ENCODE measurements around the gene SH2D5.

The SH2D5 gene

DNA sequence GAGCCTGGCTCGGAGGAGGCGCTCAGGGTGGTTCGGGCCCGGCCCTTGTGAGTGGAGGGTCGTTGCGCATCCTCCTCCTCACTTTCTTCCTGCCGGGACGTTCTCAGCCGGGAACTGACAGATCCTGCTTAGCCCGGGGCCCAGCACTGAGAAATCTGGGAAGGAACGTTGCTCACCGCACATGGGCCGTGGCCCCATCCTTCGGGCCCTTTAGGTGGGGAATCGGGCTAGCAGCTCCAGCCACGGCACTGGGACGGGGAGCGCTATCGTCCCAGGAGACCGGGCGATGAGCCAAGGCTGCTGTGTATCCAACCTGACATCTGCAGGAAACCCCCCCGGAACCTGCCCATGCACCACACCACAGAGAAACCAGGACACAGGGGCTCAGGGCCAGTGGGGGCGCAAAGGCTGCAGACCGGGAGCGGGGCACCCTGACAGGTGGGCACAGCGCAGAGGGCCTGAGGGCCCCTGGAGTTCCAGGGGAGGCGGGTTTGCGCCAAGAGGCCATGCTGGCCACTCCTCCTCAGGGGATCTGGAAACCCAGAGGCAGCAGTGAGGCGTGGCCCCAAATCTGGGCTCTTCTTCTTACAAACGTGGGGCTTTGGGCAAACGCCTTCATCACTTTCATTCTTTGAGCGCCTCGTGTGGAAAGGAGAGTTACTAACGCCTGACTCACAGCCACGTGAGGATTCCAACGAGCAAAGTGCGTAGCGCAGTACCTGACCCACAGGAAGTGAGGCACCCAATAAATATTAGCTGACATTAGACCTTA is at the start of gene SH2D5:
SH2D5 (minus strand) TSS at position 116 of the 772 bp plus-strand sequence. CDS start 4,659 bp downstream, outside the sequence.
- peak; percentile 63 to 84 for DNase-seq

DNA sequence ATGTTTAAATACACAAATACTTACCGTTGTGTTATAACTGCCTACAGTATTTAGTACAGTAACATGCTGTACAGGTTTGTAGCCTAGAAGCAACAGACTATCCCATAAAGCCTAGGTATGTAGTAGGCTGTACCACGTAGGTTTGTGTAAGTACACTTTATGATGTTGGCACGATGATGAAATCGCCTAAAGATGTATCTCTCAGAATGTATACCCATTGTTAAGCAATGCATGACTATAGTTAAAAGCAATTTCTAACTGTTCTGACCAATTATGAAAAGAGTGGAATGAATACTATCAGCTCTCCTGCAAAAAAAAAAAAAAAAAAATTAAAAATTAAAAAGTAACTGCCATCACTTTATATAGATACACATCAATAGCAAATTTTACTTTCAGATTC is 43.2 kb upstream of the SH2D5 start:
- no peak for DNase-seq

DNA sequence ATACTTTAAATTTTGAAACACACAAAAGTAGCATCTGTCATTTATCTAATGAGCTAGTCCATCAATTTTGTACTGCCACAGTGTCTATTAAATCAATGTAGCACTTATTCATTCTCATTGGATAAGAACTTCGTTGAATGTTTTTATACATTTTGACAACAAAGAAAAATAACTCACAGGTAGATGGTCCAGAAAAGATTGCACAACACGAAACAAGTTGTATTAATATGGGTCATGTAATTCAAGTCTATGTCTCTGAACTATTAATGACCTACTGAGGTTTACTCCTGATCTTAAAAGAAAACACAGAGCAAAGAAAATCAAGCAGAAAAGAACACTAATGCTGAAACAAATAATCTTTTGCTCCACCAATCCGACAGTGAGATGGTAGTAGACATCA is 39.3 kb upstream of the SH2D5 start:
- no peak for DNase-seq

DNA sequence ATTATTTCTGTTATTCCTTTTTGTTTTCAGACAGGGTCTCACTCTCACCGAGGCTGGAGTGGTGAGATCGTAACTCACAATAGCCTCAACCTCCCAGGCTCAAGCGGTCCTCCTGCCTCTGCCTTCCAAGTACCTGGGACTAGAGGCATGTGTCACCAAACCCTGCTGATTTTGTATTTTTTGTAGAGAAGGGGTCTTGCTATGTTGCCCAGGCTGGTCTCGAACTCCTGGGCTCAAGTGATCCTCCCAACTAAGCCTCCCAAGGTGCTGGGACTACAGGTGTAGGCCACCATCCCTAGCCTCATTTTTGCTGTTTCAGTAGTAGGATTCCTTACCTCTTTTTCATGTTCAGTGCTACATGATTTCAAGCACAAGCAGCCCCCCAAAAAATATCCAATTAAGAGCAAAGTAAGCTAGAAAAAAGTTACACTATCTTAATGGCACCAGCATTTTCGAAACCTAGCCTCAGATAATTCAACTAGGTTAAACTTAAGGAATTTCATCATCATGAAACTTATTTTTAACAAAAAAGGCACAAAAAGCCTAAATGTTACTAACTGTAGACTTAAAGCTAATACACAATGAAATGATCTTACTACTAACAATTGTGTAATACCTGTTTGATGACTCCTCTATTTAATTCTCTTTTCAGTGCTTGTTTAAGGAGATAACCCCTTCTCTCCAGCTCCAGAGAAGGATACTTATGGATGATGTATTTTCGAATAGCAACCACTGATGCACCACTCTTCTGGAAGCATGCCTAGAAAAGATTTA is 38.0 kb upstream of the SH2D5 start:
- no peak for DNase-seq

DNA sequence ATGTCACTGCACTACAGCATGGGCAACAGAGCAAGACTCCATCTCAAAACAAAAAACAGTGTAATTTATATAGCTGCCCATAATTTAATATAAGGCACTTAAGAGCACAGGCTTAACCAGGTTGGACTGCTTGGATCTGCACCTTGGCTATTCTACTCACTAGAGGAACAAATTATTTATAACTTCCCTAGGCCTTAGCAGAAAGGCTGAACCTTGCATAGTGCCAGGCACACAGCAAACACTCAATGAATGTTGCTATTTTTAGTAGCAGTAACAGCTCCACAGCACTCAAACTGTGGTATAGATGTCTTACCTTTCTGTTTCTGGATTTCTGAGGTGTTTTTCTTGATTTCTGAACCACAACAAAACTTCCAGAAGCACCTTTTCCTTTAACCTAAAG is 34.8 kb upstream of the SH2D5 start:
- no peak for DNase-seq

DNA sequence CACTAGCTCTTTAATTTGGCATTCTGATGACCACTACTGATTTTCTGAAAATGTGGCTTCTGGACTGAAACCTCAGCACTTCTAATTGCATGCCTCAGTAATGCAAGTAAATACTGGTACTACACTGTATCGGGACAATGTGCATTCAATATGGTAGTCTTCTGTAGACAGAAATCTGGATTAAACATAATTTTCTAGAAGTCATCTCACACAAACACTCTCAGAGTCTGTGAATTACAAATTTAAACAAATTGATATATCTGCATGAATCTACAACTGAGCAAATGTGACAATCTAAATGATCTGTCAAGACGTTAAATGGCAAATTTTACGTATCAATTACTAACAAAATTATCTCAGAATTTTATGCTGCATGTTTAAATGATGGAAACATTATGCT is 30.9 kb upstream of the SH2D5 start:
- DNase-seq, result no peak

DNA sequence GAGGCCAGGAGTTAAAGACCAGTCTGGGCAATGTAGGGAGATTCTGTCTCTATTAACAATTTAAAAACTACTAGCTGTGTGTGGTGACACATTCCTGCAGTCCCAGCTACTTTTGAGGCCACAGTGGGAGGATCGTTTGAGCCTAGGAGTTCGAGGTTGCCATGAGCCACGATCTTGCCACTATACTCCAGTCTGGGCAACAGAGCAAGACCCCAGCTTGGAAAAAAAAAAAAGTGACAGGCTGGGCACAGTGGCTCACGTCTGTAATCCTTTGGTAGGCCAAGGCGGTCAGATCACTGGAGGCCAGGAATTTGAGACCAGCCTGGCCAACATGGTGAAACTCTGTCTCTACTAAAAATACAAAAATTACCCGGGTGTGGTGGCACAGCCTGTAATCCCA is 27.8 kb upstream of the SH2D5 start:
- no peak for DNase-seq

DNA sequence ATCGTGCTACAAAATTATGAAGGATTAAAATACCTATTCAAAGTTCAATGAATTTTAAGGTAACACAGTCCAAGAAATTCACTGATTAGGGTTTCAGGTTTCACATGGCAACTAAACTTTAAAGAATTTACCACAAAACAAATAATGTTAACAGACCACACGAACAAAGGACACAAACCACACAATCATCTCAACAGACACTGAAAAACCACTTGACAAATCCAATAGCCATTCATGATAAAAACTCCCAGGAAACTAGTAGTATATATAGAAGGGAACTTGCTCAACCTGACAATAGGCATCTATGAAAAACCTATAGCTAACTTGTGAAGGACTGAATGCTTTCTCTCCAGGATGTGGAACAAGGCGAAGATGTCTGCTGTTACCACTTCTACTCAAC is 21.1 kb upstream of the SH2D5 start:
- DNase-seq, result no peak

DNA sequence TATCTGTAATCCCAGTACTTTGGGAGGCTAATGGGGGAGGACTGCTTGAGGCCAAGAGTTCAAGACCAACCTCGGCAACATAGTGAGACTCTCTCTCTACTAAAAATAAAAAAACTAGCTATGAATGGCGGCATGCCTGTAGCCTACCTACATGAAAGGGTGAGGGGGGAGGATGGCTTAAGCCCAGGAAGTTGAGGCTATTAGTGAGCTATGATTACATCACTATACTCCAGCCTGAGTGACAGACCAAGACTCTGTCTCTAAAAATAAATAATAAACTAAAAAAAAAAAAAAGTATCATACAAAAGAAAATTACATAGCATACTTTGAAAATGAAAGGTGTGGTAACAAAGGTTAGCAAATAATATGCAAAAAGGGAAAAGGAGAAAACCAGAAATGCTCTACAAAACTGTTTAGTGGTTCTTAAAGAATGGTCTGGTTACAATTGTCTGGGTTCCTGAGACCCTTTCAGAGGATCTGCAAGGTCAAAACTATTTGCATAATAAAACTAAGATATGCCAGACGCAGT is 19.0 kb upstream of the SH2D5 start:
- DNase-seq, result no peak

DNA sequence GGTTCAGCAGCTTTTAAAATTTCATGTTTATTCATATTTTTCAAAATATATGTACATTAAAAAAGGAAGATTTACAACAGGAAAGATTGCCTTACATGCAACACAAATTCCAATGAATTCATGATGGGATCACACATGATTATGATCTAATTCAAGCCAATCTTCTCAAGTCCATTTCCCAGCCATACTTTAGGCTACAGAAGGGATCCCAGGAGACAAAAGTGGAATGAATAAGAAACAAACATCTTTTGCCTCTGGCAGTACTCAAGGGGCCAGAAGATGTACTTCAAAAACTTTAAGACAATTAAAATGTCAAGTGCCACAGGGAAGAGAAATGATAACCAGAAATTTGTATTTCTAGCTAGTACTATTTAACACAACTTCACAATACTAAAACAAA is 10.2 kb upstream of the SH2D5 start:
- DNase-seq, result no peak

DNA sequence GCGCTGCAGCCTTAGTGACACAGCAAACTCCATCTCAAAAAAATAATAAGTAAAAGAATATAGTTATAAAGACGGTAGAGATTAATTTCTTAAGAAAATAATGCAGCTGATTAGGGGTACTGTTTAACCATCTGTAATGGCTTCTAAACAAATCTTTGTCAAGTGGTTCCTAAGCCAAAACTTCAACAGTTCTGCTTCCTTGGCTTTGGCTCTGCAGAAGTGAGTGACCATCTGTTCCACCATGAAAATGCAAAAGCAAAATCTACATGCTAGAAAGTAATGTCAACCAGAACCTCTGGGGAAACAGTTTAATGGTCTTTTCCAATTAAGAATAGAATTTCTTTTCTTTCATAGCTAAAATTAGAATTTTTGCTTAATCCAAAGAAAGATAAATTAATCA is 8.3 kb upstream of the SH2D5 start:
- no peak for DNase-seq

DNA sequence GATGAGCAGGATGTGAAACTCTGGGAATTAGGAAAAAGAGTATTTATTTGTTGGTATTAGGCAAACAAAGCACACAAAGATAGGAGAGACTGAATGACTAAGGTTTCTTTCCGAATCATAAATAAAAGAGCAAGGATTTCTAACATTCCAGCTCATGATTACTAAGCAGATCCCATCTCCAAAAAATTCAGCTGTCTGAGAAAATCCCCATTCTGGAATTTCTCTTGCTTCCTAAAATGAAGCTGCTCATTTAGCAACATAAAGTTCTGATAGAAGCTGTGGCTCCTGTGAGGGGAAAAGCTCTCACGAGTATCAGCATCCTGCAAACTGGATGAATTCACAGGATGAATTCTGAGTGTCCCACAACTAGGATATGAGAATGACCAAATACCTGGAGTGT is 6.7 kb upstream of the SH2D5 start:
- DNase-seq, result no peak

DNA sequence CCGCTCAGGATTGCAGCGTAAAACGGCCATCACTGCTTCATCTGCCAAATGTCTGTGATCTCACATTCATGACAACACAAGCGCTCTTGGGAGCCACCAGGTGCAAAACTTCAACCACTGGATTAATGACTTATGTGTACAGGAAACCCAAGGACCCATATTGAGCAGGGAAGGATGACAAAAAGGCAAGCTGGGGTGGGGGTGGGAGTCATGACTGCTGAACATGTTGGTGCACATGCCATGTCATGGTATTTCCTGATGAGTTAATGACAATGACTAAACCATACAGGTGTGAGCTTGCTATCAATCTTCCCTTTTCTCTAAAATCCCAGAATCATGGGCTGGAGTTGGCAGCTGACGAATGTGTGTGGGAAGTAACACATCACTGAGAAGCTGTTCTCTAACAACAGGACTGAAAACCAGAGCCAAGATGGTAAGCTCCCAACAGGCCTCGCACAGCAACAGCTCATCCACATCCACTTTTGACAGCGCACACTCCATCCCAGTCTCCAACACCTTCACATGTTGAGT is 3.1 kb upstream of the SH2D5 start:
- DNase-seq, result no peak

DNA sequence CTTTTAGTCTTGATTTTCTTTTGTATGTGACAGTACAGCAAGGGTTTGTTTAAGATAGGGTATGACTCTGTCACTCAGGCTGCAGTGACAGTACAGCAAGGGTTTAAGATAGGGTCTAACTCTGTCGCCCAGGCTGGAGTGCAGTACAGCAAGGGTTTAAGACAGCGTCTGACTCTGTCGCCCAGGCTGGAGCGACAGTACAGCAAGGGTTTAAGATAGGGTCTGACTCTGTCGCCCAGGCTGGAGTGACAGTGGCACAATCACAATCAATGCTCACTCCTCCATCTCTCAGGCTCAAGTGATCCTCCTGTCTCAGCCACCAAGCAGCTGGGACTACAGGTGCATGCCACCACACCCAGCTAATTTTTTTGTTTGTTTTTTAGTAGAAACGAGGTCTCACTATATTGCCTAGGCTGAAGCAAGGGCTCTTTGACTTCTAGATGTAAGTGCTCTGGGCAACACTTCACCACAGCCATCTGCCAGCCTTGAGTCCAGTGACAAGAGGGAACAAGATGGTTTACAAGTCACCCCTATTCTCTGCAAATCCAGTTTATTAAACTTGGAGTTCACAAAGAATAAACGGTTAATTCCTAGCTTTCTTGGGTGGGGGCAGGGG is 965 bp upstream of the SH2D5 start:
- no peak for DNase-seq

DNA sequence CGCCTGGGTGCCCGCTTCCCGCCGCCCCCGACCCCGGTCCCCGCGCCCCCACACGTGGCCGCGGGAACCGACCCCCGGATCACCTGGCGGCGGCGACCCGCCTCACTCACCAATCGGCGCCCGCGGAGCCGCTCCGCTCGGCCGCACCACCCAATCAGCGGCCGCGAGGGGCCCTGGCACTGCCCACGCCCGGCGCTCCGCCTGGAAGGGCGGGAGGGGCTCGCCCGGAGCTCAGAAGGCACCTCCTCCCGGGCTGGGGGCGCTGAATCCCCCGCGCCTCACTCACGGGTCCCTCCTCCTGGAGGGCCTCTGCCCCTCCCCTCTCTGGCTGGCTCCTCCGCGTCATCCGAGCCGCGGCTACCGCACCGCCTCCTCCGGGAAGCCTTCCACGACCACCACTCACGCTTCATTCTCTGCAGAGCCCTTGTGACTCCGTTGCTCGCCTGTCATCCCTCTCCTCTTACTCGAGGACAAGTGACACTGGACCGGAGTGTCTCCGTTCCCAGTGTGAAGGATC is 374 bp downstream of the SH2D5 start:
- peak; percentile 68 to 79 for DNase-seq

DNA sequence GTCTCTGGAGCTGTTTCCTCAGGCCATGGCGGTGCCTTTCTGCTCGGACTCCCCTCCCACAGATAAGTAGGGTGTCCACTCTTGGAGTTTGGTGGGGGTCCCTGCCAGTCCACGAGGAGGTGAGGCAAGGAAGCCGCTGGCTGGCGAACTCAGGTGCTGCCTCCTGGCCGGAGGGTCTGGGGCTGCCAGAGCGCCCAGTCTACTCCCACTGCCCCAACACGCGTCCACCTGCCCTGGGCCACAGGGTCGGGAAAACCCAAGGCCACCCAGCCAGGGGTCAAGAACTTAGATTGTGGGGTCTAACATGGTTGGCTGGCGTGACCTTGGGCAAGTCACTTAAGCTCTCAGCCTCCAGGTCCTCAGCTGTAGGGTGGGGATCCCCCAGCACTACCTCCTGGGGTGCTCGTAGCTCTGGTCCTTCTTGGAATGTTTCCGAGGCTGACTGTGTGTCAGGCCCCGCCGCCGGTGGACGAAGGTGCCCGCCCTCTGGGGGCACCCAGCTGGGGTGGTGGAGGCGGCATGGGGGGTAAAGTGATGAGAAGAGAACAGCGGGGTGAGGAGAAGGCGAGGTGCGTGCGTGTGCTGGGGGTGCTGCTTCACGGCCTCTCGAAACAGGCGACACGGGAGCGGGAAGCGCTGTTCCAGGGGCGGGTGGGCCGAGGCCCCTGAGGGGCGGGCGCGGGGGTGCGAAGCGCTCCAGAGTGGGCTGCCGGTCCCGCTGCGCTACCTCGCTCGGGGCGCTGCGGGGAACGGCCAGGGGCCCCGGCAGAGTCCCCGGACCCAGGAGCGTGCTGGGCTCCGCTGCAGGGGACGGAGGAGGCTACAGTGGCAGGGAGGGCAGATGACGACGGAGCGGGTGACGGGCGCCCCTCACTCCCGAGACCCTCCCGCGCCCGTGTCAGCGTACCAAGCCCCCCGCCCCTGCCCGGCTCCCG is 1.2 kb downstream of the SH2D5 start:
- peak in 1 of 2 experiments; percentile 14 for DNase-seq

DNA sequence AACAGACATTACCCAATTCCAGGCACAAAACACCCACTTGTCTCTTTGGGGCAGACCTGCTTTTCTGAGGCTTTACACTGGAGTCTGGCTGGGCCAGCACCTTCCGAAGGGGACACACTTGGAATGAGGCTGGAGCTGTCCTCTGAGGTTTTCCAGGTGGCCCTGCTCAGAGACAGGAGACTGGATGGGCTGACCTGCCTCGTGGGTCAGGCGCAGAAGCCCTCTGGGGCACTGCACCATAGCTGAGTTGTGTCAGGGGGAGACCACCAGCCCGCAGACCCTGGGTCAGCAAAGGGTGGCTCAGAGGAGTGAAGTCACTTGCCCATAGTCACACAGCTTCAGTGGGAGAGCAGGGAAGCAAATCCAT is 1.8 kb downstream of the SH2D5 start:
- DNase-seq, result no peak

DNA sequence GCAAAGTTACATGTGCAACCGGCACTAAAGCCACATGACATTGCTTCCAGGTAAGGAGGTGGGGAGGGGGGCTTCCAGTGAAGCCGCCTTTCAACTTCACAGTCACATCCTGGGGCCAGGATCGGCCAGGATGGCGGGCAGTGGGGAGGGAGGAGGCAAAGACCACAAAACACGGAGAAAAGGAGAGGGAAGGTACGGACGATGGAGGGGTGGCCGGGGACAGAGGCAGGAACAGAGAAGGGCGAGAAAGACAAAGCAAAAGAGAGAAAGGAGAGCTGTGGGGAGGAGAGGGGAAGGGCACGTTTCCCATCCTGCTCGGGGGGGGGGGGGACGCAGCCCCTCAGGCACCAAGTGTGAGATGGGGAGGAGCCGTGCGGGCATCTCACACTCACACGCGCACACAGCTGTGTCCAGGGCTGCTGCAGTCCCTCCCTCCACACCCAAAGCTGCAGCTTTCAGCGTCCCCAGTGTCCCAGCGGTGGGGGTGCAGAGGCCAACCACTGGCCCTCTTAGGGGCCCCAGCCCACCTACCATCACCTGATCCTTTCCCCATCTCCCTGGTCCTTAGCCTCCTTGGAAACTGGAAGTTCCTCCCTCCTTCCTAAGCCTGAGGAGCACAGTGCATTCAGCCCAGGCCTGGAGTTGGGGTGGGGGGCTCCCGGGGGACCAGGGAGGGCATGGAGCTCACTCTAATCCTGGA is 2.4 kb downstream of the SH2D5 start:
- DNase-seq, result no peak

DNA sequence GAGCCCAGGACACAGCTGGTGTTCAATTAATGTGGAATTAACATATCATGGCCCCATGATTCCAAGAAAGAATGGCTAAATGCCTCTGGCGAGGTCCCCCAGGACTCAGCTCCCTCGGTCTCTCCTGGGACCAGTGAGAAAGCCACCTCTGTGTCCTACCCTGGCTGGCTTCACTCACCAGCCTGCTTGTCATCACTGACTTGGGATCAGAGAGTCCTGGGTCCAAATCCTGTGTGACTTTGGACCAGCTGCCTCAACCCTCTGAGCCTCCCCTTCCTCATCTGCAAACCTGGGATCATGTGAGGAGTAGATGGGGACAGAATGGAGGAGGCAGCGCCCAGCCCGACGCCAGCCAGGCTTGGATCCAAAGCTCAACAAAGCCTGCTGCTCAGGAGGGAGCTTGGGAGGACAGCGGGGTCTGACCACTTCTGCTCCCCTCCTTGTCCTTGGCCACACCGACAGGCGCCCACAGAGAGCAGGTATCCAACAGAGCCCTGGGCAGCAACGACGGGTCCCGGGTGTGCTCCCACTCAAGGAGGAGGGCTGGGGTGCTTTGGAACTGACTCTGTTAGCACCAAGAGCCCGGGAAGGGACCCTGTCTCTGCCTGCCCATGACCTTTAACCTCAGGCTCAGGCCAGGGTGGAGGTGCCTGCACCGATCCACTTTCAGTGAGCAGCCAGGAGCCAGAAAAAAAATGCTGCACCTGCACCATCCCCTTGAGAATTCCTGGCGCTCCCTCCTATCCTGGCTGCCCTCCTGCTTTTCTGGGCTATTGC is 3.2 kb downstream of the SH2D5 start:
- no peak for DNase-seq

DNA sequence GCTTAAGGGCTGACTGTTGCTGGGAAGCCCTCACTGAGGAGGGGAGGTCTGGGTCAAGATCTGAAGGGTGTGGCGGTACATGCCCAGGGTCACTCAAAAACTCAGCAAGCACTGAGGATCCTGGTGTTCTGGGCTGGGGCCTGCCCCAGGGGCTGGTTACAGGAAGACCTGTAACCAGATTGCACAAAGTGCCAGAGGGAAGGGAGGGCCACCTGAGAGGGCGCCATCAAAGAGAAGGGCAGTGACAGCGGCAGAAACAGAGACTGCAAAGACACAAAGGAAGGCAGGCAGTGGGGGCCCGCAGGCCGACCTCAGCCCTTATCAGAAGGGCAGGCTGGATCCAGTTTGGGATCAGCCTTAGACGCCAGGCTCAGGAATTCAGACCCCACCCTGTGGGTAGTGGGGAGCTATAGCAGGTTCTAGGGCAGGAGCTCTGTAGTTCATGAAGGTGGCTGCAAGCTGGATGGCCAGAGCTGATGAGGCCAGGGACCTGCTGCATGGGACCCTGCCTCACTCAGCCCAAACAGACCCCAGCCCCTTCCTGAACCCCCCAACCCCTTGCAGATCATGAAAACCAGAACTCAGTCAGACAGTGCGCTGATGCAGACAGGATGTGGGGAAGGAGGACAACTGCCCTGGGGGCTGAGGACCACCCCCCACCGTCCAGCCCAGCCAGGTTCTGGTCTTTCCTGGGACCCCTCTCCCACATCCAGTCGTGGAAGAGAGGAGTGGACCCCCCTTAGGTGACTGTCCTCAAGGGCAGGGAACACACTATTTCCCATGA is 3.9 kb downstream of the SH2D5 start:
- no peak for DNase-seq
